Nephron (organoid): ENCODE data around the gene CFAP92.

Experiments
- H3K27ac Mint-ChIP-seq, 3 experiments: 2 replicates each; pipeline ENCODE4 v1.8.0; 2020; ENCODE audit warnings: mixed read lengths in 3 of 3, mild to moderate bottlenecking in 2 of 3, moderate library complexity in 1 of 3
- H3K27me3 Mint-ChIP-seq: 2 replicates; pipeline ENCODE4 v1.8.0; 2021; ENCODE audit warnings: low read depth, mild to moderate bottlenecking, moderate library complexity, mixed read lengths
- H3K36me3 Mint-ChIP-seq: 2 replicates; pipeline ENCODE4 v1.8.0; 2020; ENCODE audit warnings: low read depth, mixed read lengths
- H3K4me1 Mint-ChIP-seq: 2 replicates; pipeline ENCODE4 v1.8.0; 2020; ENCODE audit warnings: mixed read lengths
- H3K4me3 Mint-ChIP-seq, 3 experiments: 2 replicates each; pipeline ENCODE4 v1.8.0; 2020; ENCODE audit warnings: mild to moderate bottlenecking in 3 of 3, mixed read lengths in 3 of 3, moderate library complexity in 2 of 3
- H3K9me3 Mint-ChIP-seq: 2 replicates; pipeline ENCODE4 v1.8.0; 2020; ENCODE audit warnings: mixed read lengths
- TF ChIP-seq, protein P1 (sequence below), 3 experiments: fragments of 200-600 bp; sonication (generic); IDR thresholded peaks; one replicate each; pipeline ENCODE4 v1.5.0; 2021; ENCODE audit warnings: antibody characterized with exemption in 3 of 3; ENCODE audit not compliant: unreplicated experiment in 3 of 3

Gene CFAP92

DNA sequence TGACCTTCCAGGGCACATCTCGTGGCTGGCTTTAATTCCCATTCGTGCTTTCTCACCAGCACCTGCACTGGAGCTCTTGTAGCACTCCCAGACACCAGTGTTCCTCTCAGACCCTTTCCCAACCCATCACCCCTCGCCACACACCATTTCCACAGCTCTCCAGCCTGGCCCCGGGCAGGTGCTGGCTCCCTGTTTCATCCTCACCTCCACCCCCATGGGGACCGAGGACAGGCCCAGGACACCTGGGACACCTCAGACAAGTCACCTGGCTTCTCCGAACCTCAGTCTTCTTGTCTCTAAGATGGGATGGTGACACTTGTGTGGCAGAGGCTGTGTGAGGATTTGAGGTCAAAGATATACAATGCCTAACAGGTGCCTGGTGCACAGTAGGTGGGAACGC, 39.3 kb upstream of the CFAP92 start:
- no peak overlapping the region for H3K4me3 Mint-ChIP-seq
- peaks cover 16% of the 10 kb centered on the region for H3K4me1 Mint-ChIP-seq
- peaks cover 6% of the 10 kb centered on the region for H3K27me3 Mint-ChIP-seq
- peak overlapping the region in 1 of 3 experiments; percentile 31 for H3K27ac Mint-ChIP-seq
- TF ChIP-seq, protein P1, sequence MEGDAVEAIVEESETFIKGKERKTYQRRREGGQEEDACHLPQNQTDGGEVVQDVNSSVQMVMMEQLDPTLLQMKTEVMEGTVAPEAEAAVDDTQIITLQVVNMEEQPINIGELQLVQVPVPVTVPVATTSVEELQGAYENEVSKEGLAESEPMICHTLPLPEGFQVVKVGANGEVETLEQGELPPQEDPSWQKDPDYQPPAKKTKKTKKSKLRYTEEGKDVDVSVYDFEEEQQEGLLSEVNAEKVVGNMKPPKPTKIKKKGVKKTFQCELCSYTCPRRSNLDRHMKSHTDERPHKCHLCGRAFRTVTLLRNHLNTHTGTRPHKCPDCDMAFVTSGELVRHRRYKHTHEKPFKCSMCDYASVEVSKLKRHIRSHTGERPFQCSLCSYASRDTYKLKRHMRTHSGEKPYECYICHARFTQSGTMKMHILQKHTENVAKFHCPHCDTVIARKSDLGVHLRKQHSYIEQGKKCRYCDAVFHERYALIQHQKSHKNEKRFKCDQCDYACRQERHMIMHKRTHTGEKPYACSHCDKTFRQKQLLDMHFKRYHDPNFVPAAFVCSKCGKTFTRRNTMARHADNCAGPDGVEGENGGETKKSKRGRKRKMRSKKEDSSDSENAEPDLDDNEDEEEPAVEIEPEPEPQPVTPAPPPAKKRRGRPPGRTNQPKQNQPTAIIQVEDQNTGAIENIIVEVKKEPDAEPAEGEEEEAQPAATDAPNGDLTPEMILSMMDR (IDR thresholded peaks at IDR 0.05; ENCODE audit: unreplicated experiment in 3 of 3), result no peak
- H3K9me3 Mint-ChIP-seq, result no peaks in the 10 kb centered on the region
- H3K36me3 Mint-ChIP-seq, result no peaks in the 10 kb centered on the region

DNA sequence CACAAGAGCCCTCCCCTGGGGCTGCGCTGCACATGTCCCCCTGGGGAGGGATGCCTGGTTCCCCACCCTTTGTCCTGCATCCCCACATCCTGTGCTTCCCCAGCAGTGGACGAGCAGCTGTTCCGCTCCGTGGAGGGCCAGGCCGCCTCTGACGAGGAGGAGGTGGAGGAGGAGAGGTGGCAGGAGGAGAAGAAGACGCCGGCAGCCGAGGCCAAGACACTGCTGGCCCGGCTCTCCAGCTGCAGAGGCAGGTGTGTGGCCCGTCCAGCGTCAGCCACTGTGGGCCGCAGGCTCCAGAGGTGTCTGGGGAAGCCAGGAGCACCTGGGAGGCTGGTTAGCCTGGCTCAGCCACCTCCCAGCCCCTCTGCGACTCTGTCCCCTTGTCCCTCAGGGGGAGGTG, 38.8 kb upstream of the CFAP92 start:
- Mint-ChIP-seq H3K27ac (no peak overlapping the region), H3K36me3 (no peaks in the 10 kb centered on the region), H3K9me3 (no peaks in the 10 kb centered on the region), H3K4me1 (peaks cover 16% of the 10 kb centered on the region), H3K27me3 (peaks cover 8% of the 10 kb centered on the region), H3K4me3 (no peak overlapping the region)
- TF ChIP-seq, protein P1 (IDR thresholded peaks at IDR 0.05; ENCODE audit: unreplicated experiment in 3 of 3), result no peak

DNA sequence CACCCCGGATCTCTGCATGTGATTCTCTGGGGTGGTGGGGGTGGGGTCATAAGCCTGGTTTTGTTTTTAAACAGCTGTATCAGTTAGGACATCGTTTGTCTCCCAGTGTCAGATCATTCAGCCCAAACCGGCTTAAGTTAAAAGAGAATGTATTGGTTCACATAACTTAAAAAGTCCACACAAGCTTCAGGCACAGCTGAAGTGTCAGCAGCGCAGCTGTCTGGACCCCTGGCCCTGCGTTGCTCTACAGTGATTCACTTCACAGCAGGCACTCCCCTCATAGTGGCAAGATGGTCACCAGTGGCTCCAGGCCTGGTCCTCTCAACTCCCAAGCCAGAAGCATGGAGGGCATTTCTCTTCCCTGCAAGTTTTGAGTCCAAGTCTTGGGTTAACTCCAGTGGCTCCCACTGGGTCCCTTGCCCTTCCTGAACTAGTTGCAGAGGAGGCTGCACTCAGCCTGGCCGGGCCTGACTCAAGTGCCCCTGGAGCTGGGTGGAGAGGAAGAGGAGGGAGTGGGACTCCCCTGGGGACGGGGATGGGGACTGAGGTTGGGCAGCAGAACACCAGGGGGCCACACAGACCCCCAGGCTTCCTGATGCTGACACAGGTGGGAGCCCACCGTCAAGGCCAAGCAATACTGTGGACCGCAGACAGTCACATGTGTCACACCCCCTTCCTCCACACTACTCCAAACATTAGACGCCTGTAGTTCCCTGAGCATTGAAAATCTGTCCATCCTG, 37.8 kb upstream of the CFAP92 start:
- no peaks in the 10 kb centered on the region for H3K9me3 Mint-ChIP-seq
- peaks cover 10% of the 10 kb centered on the region for H3K27me3 Mint-ChIP-seq
- TF ChIP-seq, protein P1 (IDR thresholded peaks at IDR 0.05; ENCODE audit: unreplicated experiment in 3 of 3), result no peak
- H3K27ac Mint-ChIP-seq, result peak overlapping the region; percentile 7 to 78 (median 67)
- no peaks in the 10 kb centered on the region for H3K36me3 Mint-ChIP-seq
- peaks cover 20% of the 10 kb centered on the region for H3K4me1 Mint-ChIP-seq
- no peak overlapping the region for H3K4me3 Mint-ChIP-seq

DNA sequence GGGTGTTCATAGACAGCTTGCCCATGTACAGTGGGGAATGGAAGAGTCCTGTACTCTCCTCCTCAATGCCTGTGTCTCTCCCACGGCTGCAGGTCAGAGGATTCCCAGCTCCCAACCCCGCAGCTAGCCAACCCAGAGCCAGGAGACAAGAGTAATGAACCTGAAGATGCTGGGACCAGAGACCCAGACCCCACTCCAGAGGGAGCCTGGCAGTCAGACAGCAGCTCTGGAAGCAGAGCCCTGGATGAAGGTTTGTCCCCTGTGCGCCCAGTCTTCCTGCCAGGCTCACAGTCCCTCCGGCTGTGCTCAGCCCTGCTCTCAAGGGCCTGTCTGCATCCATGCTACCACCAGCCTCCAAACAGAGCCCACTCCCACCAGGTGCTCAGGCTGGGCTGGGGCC, 36.7 kb upstream of the CFAP92 start:
- H3K9me3 Mint-ChIP-seq, result no peaks in the 10 kb centered on the region
- TF ChIP-seq, protein P1 (IDR thresholded peaks at IDR 0.05; ENCODE audit: unreplicated experiment in 3 of 3), result no peak
- peaks cover 30% of the 10 kb centered on the region for H3K4me1 Mint-ChIP-seq
- no peak overlapping the region for H3K27ac Mint-ChIP-seq
- H3K36me3 Mint-ChIP-seq, result no peaks in the 10 kb centered on the region
- H3K4me3 Mint-ChIP-seq, result no peak overlapping the region
- peaks cover 11% of the 10 kb centered on the region for H3K27me3 Mint-ChIP-seq

DNA sequence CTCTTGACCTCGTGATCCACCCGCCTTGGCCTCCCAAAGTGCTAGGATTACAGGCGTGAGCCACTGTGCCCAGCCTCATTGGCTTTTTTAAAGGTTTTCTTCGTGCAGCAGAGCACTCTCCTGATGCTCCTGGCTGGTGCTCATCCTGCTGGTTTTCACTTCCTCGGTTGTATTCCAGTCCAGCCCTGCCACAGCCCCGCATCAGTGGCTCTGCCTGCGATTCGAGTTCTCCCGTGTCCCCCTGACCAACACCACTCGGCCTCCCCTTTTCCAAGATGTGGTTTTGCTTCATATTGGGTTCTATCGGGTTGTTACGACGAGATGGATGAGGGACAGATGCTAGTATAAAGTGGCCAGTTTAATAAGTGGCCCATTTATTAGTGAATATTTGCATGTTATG, 35.0 kb upstream of the CFAP92 start:
- Mint-ChIP-seq H3K9me3 (peaks cover 3% of the 10 kb centered on the region), H3K4me1 (peaks cover 31% of the 10 kb centered on the region), H3K27me3 (peaks cover 11% of the 10 kb centered on the region), H3K27ac (no peak overlapping the region), H3K4me3 (peak overlapping the region; percentile 42 to 57 (median 44)), H3K36me3 (no peaks in the 10 kb centered on the region)
- TF ChIP-seq, protein P1 (IDR thresholded peaks at IDR 0.05; ENCODE audit: unreplicated experiment in 3 of 3), result no peak

DNA sequence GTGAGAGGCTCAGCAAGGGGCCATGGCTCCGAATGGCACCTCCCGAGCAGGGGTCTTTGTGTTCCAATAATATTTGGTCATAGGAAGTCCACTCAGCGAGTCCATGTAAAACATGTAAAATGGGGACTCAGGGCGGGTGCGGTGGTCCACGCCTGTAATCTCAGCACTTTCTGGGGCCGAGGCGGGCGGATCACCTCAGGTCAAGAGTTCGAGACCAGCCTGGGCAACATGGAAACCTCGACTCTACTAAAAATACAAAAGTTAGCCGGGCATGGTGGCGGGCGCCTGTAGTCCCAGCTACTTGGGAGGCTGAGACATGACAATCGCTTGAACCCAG, 33.6 kb upstream of the CFAP92 start:
- H3K27me3 Mint-ChIP-seq, result peaks cover 11% of the 10 kb centered on the region
- peak overlapping the region in 1 of 3 experiments; percentile 41 for H3K4me3 Mint-ChIP-seq
- no peaks in the 10 kb centered on the region for H3K36me3 Mint-ChIP-seq

More for the DNA sequence above, 33.6 kb upstream of the CFAP92 start:
- no peak overlapping the region for H3K27ac Mint-ChIP-seq
- H3K4me1 Mint-ChIP-seq, result peaks cover 39% of the 10 kb centered on the region
- TF ChIP-seq, protein P1 (IDR thresholded peaks at IDR 0.05; ENCODE audit: unreplicated experiment in 3 of 3), result no peak
- peaks cover 5% of the 10 kb centered on the region for H3K9me3 Mint-ChIP-seq
